ENCODE measurements around the gene UBXN6.

- TF ChIP-seq, protein P1, sequence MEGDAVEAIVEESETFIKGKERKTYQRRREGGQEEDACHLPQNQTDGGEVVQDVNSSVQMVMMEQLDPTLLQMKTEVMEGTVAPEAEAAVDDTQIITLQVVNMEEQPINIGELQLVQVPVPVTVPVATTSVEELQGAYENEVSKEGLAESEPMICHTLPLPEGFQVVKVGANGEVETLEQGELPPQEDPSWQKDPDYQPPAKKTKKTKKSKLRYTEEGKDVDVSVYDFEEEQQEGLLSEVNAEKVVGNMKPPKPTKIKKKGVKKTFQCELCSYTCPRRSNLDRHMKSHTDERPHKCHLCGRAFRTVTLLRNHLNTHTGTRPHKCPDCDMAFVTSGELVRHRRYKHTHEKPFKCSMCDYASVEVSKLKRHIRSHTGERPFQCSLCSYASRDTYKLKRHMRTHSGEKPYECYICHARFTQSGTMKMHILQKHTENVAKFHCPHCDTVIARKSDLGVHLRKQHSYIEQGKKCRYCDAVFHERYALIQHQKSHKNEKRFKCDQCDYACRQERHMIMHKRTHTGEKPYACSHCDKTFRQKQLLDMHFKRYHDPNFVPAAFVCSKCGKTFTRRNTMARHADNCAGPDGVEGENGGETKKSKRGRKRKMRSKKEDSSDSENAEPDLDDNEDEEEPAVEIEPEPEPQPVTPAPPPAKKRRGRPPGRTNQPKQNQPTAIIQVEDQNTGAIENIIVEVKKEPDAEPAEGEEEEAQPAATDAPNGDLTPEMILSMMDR (IDR thresholded peaks at IDR 0.05): no peak
- TF ChIP-seq EP300 (IDR thresholded peaks at IDR 0.05; ENCODE audit: low read depth) (peak; percentile 18), POLR2A (IDR thresholded peaks at IDR 0.05) (no peak)
Observed at GRCh38 chr19:4449022-4449638, 8.5 kb downstream of the UBXN6 start.
